A549 treated with GW870086 at 1 μM for 4 hours (cell line): ENCODE data around the gene NAGA. TPM values are rescaled to one million over a fixed set of nuclear protein-coding genes. Genes with fewer than 3 reads are reported as not detected.

Source experiments
- total RNA-seq: library from RNA; stranded (reverse); fragments of 200-300 nt; extraction: Qiagen RNA extraction; gene quantifications from 5 replicates; pipeline ENCODE4 v1.2.3, GENCODE V29; 2022; ENCODE audit warnings: low read depth

NAGA gene
- 6.1 to 7.4 TPM (median 6.6 TPM) in 5 replicates for total RNA-seq

DNA sequence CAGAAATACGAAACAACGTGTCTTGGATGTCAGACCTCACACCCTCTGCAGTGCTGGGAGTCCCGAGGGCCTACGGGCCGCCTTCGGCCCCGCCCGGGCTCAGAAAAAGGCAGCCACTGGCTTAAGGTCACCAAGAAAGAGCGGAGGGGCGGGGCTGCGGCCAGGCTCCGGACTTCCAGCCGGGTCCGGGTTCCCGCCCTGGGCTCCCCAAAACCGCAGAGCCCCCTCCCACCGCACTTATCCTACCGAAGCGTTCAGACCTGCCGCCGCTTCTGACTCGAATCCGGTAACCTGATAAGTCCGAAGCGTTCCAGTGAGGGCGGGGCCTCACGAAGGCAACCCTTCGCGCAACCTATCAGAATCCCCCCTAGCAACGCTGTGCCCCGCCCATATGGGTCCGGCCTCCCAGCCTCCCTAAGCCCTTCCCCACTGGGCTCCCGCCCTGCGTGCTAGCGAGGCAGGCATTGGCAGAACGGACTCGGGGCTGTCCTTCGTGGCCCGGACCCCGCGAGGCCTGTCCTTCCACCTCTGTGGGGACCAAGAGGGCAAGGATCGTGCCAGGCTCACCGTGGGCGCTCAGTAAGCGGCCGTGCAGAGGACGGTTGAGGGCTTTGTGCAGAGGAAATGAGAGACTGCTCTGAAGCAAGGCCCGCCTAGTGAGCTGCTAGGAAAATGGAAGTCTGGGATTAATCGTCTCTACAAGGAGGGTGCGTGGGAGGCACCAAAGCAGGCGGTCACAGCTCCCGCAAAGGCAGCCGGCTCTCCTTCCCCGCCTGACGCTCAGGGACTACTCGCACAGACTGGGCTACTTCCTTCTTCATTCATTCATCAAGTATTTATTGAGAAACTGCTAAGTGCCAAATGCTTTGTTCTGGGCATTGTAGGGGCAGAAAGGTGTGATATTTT is at the start of gene NAGA:
Gene NAGA (minus strand): TSS at position 296 of the 906 bp plus-strand sequence. CDS start 515 bp downstream, outside the sequence.

DNA sequence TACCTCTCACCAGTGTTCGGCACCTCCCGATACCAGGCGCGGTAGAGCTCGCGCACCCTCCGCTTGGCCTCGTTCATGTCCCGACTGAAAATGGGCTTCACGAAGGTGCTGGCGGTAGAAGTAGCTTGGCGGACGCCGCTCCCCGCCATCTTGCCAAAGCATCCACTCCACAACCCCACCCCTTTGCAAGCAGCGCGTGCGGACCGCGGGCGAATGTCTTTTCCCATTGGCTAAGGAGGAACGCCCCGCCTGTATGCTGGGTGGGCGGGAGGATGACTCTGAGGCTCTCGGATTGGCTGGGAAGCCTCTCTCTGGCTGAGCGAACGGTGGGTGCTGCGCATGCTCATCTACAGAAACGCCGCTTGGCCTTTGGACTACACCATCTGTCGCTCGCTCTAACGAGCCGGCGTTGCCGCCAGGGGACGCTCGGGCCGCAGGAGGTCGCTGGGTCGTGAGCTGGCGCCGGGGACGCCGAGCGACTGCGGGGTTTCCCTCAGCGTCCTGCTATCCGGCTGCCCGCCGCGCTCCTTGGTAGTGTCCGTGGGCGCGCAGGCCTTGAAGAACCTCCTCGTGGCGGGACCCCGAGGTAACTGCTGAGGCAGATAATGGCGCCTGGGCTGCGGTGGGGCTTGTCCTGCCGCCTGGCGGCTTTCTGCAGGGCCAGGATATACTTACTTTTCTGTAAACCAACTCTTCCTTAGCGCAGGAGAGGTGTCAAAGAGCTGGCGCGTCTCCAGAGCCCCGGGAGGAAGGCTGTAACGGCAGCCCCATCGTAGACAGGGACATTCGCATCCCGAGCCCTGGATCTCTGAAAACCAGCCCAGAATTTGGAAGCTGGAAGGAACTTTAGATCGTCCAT is 20.2 kb upstream of the NAGA start, which contains the start of gene NDUFA6:
Gene NDUFA6 (minus strand): TSS at position 177 of the 859 bp plus-strand sequence. CDS start 28 bp downstream, at position 149.

DNA sequence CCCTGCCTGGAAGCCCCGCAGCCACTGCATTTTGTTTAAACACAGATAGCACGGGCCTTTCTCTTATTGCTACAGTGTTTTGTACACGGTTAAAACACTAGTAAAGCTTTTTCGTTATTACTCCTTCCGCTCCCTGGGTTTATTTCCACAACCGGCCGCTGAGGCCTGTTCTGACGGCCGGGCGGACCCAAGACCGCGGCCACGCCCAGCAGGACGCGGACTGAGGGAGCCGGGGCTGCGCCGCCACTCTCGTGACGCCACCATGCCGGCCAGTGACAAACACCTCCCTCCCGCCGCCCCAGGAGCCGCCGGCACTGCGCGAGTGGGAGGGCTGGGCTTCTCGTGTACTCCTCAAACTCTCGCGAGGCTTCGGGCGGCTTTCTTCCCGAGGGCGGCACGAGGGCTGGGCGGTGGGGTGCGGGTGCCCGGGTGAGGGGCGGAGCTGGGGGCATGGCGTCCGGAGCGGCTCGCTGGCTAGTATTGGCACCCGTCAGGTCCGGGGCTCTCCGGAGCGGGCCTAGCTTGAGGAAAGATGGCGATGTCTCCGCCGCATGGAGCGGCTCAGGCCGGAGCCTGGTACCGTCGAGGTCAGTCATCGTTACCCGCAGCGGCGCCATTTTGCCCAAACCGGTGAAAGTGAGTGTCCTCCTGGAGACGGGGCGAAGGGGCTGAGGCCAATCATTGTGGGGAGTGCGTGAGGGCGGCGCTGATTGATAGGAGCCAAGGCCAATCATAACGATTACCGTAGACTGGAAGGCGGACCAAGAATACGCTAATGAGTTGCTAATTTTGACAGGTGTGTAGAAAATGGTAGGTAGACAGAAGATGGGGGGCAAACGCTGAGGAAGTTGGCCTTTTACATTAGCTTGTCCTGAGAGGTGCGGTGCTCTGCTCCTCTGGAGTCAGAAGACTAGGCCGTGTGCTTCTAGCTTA is 9.0 kb upstream of the NAGA start, which contains the start of gene SMDT1:
Gene SMDT1 (plus strand): TSS at position 382 of the 933 bp plus-strand sequence. CDS start 69 bp downstream, at position 451.

DNA sequence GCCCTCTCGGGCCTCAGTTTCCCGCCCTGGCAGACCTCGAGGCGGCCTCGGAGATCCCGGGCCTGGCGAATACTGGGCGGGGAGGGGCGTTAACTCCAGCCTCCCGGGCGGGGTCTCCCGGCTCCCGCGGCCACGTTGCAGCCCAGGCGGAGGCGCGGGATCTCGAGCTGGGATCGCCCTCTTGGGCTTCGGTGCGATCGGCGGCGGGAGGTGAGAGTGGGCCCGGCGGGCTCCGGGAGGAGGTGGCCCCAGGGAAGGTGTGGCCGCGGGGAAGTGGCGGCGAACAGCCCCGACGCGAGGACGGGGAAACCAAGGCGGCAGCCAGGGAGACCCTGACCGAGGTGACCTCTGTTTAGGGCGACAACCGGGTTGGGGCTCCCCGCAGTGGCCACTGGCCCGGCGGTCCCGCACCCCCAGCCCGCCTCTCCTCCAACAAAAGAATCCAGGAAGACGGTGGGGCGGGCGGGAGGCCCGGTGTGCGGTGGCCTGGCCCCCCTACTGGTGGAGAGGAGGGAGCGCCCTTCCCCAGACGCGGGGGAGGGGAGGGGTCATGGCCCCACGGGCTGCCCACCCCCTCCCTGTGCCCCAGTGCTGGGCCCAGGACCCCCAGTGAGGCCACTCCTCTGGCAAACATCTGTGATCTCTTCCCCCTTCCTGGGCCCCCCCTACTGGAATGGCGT is 3.7 kb upstream of the NAGA start, which contains the start of gene PHETA2:
Gene PHETA2 (plus strand): TSS at position 117 of the 680 bp plus-strand sequence. CDS start 3,046 bp downstream, outside the sequence.

Other genes with a start within 250 kb of the NAGA start
- gene SREBF2, start 237.7 kb downstream of the NAGA start, total RNA-seq = 22.8 to 31.3 TPM (median 29.8 TPM) in 5 replicates
- gene SHISA8, start 155.7 kb downstream of the NAGA start, total RNA-seq = 0.21 to 0.40 TPM (median 0.27 TPM) in 4 of 5 replicates, not detected in the other
- 0.15 to 0.29 TPM (median 0.22 TPM) in 5 replicates for gene TNFRSF13C, start 144.0 kb downstream of the NAGA start, total RNA-seq
- 29.6 to 42.1 TPM (median 36.4 TPM) in 5 replicates for gene CENPM, start 123.7 kb downstream of the NAGA start, total RNA-seq
- gene SEPTIN3, start 101.4 kb downstream of the NAGA start, total RNA-seq = 0.72 to 1.3 TPM (median 1.0 TPM) in 5 replicates
- gene WBP2NL, start 72.0 kb downstream of the NAGA start, total RNA-seq = 0.30 TPM in 1 of 5 replicates, not detected in the others
- gene PHETA2, start 3.4 kb upstream of the NAGA start, total RNA-seq = not detected in 5 replicates
- gene SMDT1, start 8.9 kb upstream of the NAGA start, total RNA-seq = 23.7 to 49.4 TPM (median 40.9 TPM) in 5 replicates
- 60.8 to 71.7 TPM (median 67.1 TPM) in 5 replicates for gene NDUFA6, start 20.0 kb upstream of the NAGA start, total RNA-seq
- gene CYP2D6, start 60.0 kb upstream of the NAGA start, total RNA-seq = 0.40 to 0.91 TPM (median 0.55 TPM) in 5 replicates
- gene TCF20, start 199.8 kb upstream of the NAGA start, total RNA-seq = 10.9 to 15.4 TPM (median 13.5 TPM) in 5 replicates